ENCODE measurements around the gene ZNF710.

GRCh38 chr15:90082140-90082715, 81.1 kb downstream of the ZNF710 start:
- TF ChIP-seq CTCF (conservative IDR thresholded peaks at IDR 0.05 in 1 of 2, IDR thresholded peaks at IDR 0.05 in 1 of 2; ENCODE audit: extremely low read depth in 1 of 2, insufficient read depth in 1 of 2, low read depth in 1 of 2, low read length in 2 of 2) (no peak), EZH2 (IDR thresholded peaks at IDR 0.05; ENCODE audit: borderline replicate concordance, low read length) (no peak)
